HPDE6-E6E7 (cell line): ENCODE results near the gene ZDHHC21.
"Not testable (repeated sequence)": the region's sequence is repeated elsewhere in the genome, so short reads cannot be mapped to it uniquely, and the experiment has no call there.

Experiments
- DNase-seq: peaks from one replicate; pipeline ENCODE4 v3.0.0; 2011; ENCODE audit warnings: missing footprints; ENCODE audit errors: extremely low spot score

ZDHHC21 gene

GRCh38 chr9:14686168-14686567, 7.1 kb downstream of the ZDHHC21 start:
- DNase-seq, result no peak

- DNase-seq, result not testable (repeated sequence)
Measured at GRCh38 chr9:14682616-14683015, 10.6 kb downstream of the ZDHHC21 start.

- DNase-seq, result no peak
Measured at GRCh38 chr9:14678776-14679175, 14.5 kb downstream of the ZDHHC21 start.

- no peak for DNase-seq
Measured at GRCh38 chr9:14677872-14678271, 15.4 kb downstream of the ZDHHC21 start.

GRCh38 chr9:14677396-14677795, 15.8 kb downstream of the ZDHHC21 start:
- no peak for DNase-seq

GRCh38 chr9:14674630-14675029, 18.6 kb downstream of the ZDHHC21 start:
- no peak for DNase-seq

- DNase-seq, result no peak
Measured at GRCh38 chr9:14671377-14671776, 21.9 kb downstream of the ZDHHC21 start.

- DNase-seq, result no peak
Measured at GRCh38 chr9:14670718-14671117, 22.5 kb downstream of the ZDHHC21 start.

- DNase-seq, result not testable (repeated sequence)
Measured at GRCh38 chr9:14664022-14664421, 29.2 kb downstream of the ZDHHC21 start.

- no peak for DNase-seq
Measured at GRCh38 chr9:14662060-14662453, 31.2 kb downstream of the ZDHHC21 start.

GRCh38 chr9:14661421-14662059, 31.7 kb downstream of the ZDHHC21 start:
- DNase-seq, result peak; percentile 2

GRCh38 chr9:14660721-14661120, 32.5 kb downstream of the ZDHHC21 start:
- no peak for DNase-seq

- DNase-seq, result no peak
Measured at GRCh38 chr9:14654932-14655331, 38.3 kb downstream of the ZDHHC21 start.

- DNase-seq, result no peak
Measured at GRCh38 chr9:14653511-14653910, 39.7 kb downstream of the ZDHHC21 start.

GRCh38 chr9:14652729-14653377, 40.4 kb downstream of the ZDHHC21 start:
- DNase-seq, result peak; percentile 3

GRCh38 chr9:14650596-14650995, 42.6 kb downstream of the ZDHHC21 start:
- no peak for DNase-seq

GRCh38 chr9:14645648-14646047, 47.6 kb downstream of the ZDHHC21 start:
- DNase-seq, result no peak

- no peak for DNase-seq
Measured at GRCh38 chr9:14640967-14641366, 52.3 kb downstream of the ZDHHC21 start.

- no peak for DNase-seq
Measured at GRCh38 chr9:14640294-14640693, 52.9 kb downstream of the ZDHHC21 start.

GRCh38 chr9:14633906-14634565, 59.2 kb downstream of the ZDHHC21 start:
- no peak for DNase-seq

GRCh38 chr9:14633148-14633547, 60.1 kb downstream of the ZDHHC21 start:
- DNase-seq, result no peak

GRCh38 chr9:14627513-14627912, 65.7 kb downstream of the ZDHHC21 start:
- DNase-seq, result no peak

- DNase-seq, result no peak
Measured at GRCh38 chr9:14618836-14619420, 74.3 kb downstream of the ZDHHC21 start.
